Measurements from ENCODE around the gene WFDC2.

Gene WFDC2
- total RNA-seq: 0 to 0.04 reads per million in 2 donors

- no peak for DNase-seq
These were observed at the start of gene WFDC2 for GRCh38 chr20:45469336-45470261. WFDC2 (plus strand) TSS chr20:45469753; CDS start chr20:45469782, 29 bp downstream.

GRCh38 chr20:45420125-45420524 is 49.4 kb upstream of the WFDC2 start:
- DNase-seq: no peak

- DNase-seq: no peak
These were observed 45.9 kb upstream of the WFDC2 start for GRCh38 chr20:45423700-45424099.

- DNase-seq: no peak
These were observed 44.0 kb upstream of the WFDC2 start for GRCh38 chr20:45425561-45425960.

GRCh38 chr20:45426320-45427016 is 43.1 kb upstream of the WFDC2 start:
- no peak for DNase-seq

- no peak for DNase-seq
These were observed 42.1 kb upstream of the WFDC2 start for GRCh38 chr20:45427236-45428149.

- no peak for DNase-seq
These were observed 39.9 kb upstream of the WFDC2 start for GRCh38 chr20:45429618-45430017.

GRCh38 chr20:45432294-45432693 is 37.3 kb upstream of the WFDC2 start:
- DNase-seq: no peak

GRCh38 chr20:45433316-45433715 is 36.2 kb upstream of the WFDC2 start:
- DNase-seq: no peak

GRCh38 chr20:45433976-45434375 is 35.6 kb upstream of the WFDC2 start:
- DNase-seq: no peak

GRCh38 chr20:45436732-45437485 is 32.6 kb upstream of the WFDC2 start:
- peak; percentile 64 for DNase-seq

- DNase-seq: no peak
These were observed 29.1 kb upstream of the WFDC2 start for GRCh38 chr20:45440424-45440823.

- DNase-seq: no peak
These were observed 28.5 kb upstream of the WFDC2 start for GRCh38 chr20:45440891-45441685.

- DNase-seq: no peak
These were observed 27.8 kb upstream of the WFDC2 start for GRCh38 chr20:45441746-45442145.

- DNase-seq: no peak
These were observed 25.5 kb upstream of the WFDC2 start for GRCh38 chr20:45444050-45444449.

- DNase-seq: no peak
These were observed 23.6 kb upstream of the WFDC2 start for GRCh38 chr20:45445805-45446562.

GRCh38 chr20:45448270-45448669 is 21.3 kb upstream of the WFDC2 start:
- DNase-seq: no peak

GRCh38 chr20:45449528-45449927 is 20.0 kb upstream of the WFDC2 start:
- no peak for DNase-seq

GRCh38 chr20:45450097-45450818 is 19.3 kb upstream of the WFDC2 start:
- no peak for DNase-seq

GRCh38 chr20:45452238-45452637 is 17.3 kb upstream of the WFDC2 start:
- no peak for DNase-seq

Data from activated gamma-delta T cell (primary cell).